Thoracic aorta (tissue), 2 donors: ENCODE measurements around the gene JMJD1C. TPM values are rescaled to one million over a fixed set of nuclear protein-coding genes. Genes with fewer than 3 reads are reported as not detected.

Experiments
- ATAC-seq: fragments of 150-250 bp; one replicate; pipeline ENCODE4 v1.8.0; 2017; ENCODE audit warnings: low read depth; ENCODE audit not compliant: insufficient number of reproducible peaks, low FRiP score
- DNase-seq: peaks from one replicate; pipeline ENCODE4 v3.0.0-alpha.2; 2020; ENCODE audit warnings: low spot score
- H3K27ac ChIP-seq, 2 donors: fragments of 200-600 bp; sonication (generic); 1 replicate in 1 of 2; 2 replicates in 1 of 2; pipeline ENCODE4 v1.5.1; 2016; ENCODE audit warnings: mild to moderate bottlenecking in 2 of 2, moderate library complexity in 2 of 2
- H3K27me3 ChIP-seq: fragments of 200-600 bp; sonication (generic); replicated peaks from 2 replicates; pipeline ENCODE4 v1.6.0; 2016; ENCODE audit warnings: mild to moderate bottlenecking; ENCODE audit not compliant: insufficient read depth
- H3K36me3 ChIP-seq: fragments of 200-600 bp; sonication (generic); one replicate; pipeline ENCODE4 v1.5.1; 2016
- H3K4me1 ChIP-seq, 2 donors: fragments of 200-600 bp; sonication (generic); 1 replicate in 1 of 2; 2 replicates in 1 of 2; pipeline versions ENCODE4 v1.5.1 to v1.6.0; 2016; ENCODE audit warnings: low read depth in 2 of 2, mild to moderate bottlenecking in 1 of 2; ENCODE audit not compliant: control insufficient read depth in 1 of 2
- H3K4me3 ChIP-seq: fragments of 200-600 bp; sonication (generic); 2 replicates; pipeline ENCODE4 v1.5.1; 2016; ENCODE audit warnings: mild to moderate bottlenecking
- H3K9me3 ChIP-seq: fragments of 200-600 bp; sonication (generic); 2 replicates; pipeline ENCODE4 v1.5.1; 2016
- CTCF ChIP-seq: fragments of 200-600 bp; sonication (generic); IDR thresholded peaks from one replicate; pipeline ENCODE4 v1.5.1; 2019; ENCODE audit warnings: antibody characterized with exemption
- total RNA-seq, 2 donors: library from RNA; depleted of rRNA; stranded (reverse); fragments of >200 nt; gene quantifications; one replicate each; pipeline versions ENCODE4 v1.1.0 to v1.2.3, GENCODE V29; 2016

The JMJD1C gene
- total RNA-seq, 2 donors from 2014 or later = 95.2 to 215 TPM

GRCh38 chr10:63200431-63200830 is 265.3 kb downstream of the JMJD1C start:
- Histone ChIP-seq H3K4me3 (no peak overlapping the region), H3K27ac (no peak overlapping the region), H3K27me3 (no peaks in the 10 kb centered on the region), H3K36me3 (peaks cover 5% of the 10 kb centered on the region), H3K9me3 (no peaks in the 10 kb centered on the region), H3K4me1 (peaks cover 11 to 27% of the 10 kb centered on the region in 2 donors)
- DNase-seq (no peak), ATAC-seq (no peak)
- no peak for TF ChIP-seq CTCF

DNA sequence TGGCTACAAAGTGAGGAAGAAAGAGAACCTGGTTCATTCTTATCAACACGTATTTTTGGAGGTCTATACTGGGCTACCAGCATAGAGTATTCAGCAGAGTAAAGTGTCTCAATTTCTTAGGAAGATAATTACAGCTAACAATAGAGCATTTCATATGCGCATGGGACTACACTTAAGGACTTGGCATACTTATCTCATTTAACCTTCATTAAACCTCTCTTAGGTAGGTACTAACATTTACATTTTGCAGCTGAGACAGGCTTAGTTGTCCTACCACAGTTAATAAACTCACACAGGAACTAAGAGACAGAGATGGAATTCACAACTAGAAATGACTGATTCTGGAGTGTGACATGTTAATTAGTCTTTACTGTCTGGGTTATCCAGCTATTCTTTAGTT is 266.1 kb downstream of the JMJD1C start:
- Histone ChIP-seq H3K36me3 (peaks cover 6% of the 10 kb centered on the region), H3K4me1 (peaks cover 11 to 25% of the 10 kb centered on the region in 2 donors), H3K9me3 (no peaks in the 10 kb centered on the region), H3K27ac (no peak overlapping the region), H3K27me3 (no peaks in the 10 kb centered on the region), H3K4me3 (no peak overlapping the region)
- no peak for DNase-seq
- no peak for TF ChIP-seq CTCF
- ATAC-seq = no peak

DNA sequence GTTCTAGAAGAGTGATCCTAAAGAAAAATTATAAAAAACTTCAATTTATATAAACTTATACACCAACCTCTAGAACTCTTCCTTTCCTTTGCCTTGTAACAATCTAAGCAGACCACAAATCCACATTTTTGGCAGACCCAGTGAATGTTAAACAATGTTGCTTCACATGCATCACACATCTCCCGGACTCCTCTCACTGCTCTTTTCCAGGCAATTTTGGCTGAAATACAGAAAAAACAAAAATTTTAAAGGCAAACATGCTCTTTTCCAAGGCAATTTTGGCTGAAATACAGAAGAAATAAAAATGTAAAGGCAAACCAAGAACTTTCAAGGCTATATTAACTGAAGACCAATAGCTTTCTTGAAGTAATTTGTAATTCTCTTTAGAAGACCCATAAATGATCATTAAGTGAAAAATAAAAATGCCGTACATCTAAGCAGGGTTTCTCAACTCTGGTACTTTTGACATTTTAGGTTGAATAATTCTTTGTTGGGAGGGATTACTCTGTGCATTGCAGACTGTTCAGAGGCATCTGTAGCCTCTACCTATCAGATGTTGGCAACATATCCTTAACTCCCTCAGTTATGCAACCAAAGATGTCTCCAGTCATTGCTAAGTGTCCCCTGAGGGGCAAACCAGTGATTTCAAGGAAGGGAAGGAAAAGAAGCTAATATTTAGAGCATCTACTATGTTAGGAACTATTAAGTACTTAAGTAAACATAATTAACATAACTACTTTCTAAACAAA is 268.3 kb downstream of the JMJD1C start:
- Histone ChIP-seq H3K9me3 (no peaks in the 10 kb centered on the region), H3K27me3 (no peaks in the 10 kb centered on the region), H3K36me3 (peaks cover 16% of the 10 kb centered on the region), H3K27ac (no peak overlapping the region), H3K4me3 (no peak overlapping the region), H3K4me1 (peaks cover 11 to 22% of the 10 kb centered on the region in 2 donors)
- DNase-seq (no peak), ATAC-seq (no peak)
- TF ChIP-seq CTCF = no peak

- Histone ChIP-seq H3K36me3 (peaks cover 36% of the 10 kb centered on the region), H3K4me3 (no peak overlapping the region), H3K27me3 (no peaks in the 10 kb centered on the region), H3K9me3 (no peaks in the 10 kb centered on the region), H3K4me1 (peaks cover 8 to 14% of the 10 kb centered on the region in 2 donors), H3K27ac (no peak overlapping the region)
- DNase-seq (no peak), ATAC-seq (no peak)
- TF ChIP-seq CTCF = no peak
Measured at GRCh38 chr10:63192826-63193225, 273.0 kb downstream of the JMJD1C start.

- ATAC-seq = no peak
- H3K36me3 ChIP-seq = peaks cover 10% of the 10 kb centered on the region
- no peak for DNase-seq
- no peak for TF ChIP-seq CTCF
- H3K4me1 ChIP-seq = peaks cover 0 to 11% of the 10 kb centered on the region in 2 donors
- H3K27ac ChIP-seq = no peak overlapping the region
- no peaks in the 10 kb centered on the region for H3K27me3 ChIP-seq
- H3K9me3 ChIP-seq = no peaks in the 10 kb centered on the region
- H3K4me3 ChIP-seq = no peak overlapping the region
Measured at GRCh38 chr10:63175534-63175933, 290.2 kb downstream of the JMJD1C start.
